HG03460 (cell line): Measurements from ENCODE around the gene TRPV3.
"Not testable (repeated sequence)": the region's sequence is repeated elsewhere in the genome, so short reads cannot be mapped to it uniquely, and the experiment has no call there.

Experiments
- ATAC-seq: cut with Tn5 transposase; IDR thresholded peaks from one replicate; pipeline ENCODE4 v1.9.1; 2021; ENCODE audit not compliant: unreplicated experiment

TRPV3 gene

DNA sequence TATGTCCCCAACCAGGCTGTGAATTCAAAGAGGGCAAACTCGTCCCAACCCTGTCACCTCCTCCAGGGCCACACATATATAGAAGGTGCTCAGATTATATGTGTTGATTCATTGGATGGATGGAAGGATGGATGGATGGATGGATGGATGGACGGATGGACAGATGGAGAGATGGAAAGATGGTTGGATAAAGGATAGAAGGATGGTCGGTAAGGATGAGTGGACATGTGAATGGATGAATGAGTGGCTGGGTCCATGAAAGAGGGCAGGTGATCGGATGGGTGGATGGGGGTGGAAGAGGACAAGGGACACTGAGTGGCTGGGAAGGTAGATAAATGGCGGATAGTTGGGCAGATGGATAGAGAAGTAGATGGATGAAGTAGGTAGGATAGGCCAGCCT is 30.1 kb downstream of the TRPV3 start:
- no peak for ATAC-seq

DNA sequence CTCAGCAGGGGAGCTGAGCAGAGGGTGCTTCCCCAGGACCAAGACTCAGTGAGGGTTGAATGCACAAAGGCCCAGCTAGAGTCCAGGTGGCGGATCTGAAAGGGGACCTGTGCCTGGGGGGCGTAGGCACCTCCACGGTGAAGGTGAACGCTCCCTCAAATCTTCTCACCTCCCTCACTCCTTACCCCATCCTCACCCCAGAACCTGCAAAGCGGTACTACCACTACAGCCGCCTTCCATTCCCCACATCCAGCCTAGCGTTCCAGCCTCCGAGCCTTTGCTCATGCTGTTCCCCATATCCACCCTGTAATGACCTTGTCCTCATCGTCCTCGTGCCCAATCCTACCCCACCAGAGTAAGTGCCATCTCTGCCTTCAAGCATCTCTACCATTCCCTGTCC is 30.6 kb downstream of the TRPV3 start:
- ATAC-seq, result no peak

DNA sequence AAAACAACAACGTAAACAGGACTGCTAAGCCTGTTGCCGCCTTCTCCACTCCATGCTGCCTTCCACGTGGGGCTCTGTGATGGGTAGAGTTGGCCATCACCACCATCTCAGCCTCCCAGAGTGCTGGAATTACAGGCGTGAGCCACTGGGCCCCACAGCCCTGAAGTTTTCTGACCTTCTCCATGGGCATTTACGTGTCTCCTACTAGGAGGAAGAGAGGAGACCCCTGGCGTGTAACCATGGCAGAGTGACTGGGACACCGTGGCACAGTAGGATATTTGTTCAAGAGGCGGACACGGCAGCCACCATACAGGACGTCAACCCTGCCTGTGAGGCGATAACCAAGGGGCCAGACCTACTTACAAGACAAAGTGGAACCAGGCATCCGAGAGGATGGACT is 31.1 kb downstream of the TRPV3 start:
- no peak for ATAC-seq

DNA sequence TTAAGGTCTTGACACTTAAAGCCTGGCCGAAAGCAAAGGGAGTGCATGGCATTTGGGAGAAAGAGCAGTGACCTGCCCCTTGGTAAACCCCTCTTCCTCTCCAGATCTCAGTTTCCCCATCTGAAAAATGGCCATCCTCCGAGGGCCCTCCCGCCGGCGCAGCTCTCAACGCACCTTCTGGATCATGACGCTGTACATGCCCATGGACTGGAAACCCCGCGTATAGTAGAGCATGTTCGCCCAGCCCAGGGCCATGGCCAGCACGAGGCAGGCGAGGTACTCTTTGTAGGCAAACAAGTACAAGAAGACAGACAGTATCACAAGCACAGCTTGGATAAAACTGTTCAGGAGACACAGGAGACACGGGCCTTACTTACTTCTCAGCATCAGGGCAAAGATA is 33.6 kb downstream of the TRPV3 start:
- no peak for ATAC-seq

DNA sequence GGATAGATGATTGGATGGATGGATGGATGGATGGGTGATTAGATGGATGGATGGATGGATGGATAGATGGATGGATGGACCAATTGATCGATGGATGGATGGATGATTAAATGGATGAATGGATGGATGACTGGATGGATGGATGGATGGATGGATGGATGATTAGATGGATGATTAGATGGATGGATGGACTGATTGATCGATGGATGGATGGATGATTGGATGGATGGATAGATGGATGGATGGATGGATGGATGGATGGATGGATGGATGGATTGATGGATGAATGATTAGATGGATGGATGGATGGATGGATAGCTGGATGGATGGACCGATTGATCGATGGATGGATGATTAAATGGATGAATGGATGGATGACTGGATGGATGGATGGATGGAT is 38.1 kb downstream of the TRPV3 start:
- not testable (repeated sequence) for ATAC-seq

DNA sequence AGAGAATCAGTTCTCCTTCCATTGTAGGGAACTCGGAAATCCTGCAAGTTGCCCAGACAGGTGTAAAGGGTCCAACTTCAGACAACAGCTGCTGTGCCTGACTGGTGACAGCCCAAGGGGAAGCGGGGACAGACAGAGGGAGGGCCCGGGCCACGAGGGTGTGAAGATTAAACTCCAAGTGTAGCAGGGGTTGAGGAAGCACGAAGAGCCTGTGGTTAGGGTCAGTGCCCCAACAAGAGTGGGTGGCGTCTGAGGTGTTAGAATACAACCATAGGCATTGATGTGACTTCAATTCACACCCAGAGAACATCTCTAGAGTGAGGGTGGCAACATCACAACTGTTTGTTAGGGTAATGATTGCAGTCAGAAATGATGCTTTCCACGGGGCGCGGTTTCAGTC is 42.7 kb downstream of the TRPV3 start:
- ATAC-seq, result no peak

DNA sequence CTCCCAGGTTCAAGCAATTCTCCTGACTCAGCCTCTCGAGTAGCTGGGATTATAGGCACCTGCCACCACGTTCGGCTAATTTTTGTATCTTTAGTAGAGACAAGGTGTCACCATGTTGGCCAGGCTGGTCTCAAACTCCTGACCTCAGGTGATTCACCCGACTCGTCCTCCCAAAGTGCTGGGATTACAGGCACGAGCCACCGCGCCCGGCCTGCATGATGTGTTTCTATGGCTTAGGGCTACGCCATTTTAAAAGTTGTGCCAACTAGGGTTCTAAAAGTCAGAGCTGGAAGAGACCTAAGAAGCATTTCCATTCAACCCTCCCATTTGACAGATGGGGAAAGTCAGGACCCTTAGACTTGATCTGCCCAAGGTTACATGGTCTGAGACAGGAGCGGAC is 43.4 kb downstream of the TRPV3 start:
- ATAC-seq, result not testable (repeated sequence)

DNA sequence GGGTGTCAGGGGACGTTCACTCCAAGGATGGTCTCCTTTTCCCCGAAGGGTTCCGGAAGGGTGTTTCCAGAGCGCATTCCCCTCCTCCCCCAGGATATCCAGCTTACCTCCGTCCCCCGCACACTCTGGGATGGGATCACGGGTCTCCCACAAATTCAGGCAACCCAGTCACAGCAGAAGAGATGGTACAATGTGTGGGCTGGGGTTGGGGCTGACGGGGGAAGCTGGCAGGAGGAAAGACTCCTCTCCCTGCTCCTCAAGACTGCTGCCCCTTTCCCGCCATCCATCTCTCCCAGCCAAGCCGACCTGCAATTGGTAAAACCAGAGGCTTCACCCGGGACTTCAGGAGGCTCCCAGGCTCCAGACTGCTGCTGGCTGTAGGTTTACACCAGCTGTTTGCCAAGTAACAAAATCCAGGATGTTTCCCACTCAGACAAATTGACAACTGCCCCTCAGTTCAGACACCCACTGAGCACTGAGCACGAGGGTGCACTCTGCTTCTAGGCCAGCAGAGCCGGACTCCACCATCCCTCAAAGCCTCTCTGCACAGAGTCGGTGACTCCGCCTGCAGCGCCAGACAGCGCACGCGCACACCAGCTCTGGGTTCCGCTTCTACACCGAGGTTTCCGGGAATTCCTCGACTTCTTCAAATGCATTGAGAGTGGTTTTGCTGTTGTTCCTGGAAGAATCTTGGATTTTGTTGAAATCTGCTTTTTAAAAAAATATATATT is 44.1 kb downstream of the TRPV3 start:
- ATAC-seq, result no peak

DNA sequence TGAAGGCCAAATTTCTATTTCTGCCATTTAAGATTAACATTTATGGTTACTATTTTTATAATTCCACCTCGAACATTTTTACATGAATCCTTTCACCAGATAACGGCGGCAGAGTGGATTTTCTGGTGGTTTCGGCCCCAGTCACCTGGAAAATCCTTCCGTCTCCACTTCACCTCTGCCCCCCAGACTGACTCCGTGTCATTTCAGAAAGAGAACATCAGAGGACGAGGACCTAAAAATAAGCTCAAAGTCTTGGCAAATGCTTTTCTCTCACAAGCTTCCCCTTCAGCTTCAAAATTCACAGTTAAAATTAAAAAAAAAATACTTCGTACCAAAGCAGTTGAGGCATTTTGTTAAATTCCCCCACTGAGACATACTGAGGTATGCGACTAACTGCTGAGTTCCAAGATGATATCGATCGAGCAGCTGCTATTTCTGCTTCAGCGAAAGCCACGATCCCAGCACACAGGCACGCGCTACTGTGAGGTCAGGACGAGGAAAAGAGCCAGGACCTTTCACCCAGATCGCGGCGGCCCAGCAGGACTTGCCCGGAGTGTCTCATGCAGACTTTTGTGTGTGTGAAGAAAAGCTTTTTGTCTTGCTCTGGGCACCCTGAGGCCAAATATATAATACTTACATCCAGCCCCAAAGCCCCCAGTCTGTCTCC is 45.0 kb downstream of the TRPV3 start:
- no peak for ATAC-seq

DNA sequence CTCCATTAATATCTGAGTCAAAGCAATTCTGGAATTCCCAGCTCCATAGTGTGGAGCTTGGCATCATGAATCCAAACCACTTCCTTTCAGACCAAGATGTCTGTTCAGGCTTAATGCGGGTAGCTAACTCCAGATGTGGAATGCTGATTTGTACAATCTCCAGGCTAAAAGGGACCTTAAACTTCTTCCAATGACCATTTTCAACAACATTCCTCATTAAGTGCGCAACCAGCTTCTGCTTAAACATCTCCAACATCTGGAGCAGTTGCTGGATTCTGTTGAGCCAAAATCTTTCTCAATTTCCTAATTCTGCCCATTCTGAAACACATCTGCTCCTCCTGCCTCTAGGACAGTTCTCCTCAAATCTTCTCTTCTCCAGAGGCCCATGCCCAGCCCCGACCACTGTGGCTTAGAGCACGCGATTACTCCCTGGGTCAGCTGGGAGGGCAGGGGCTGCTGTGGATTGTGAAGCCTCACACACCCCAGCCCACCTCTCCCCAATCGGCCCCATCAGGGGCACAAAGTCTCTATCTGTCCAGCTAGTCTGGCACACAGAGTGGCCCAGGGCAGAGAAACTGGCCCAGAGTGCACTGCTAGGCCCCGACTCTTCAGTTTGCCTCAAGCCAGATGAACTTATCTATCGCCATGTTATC is 45.6 kb downstream of the TRPV3 start:
- ATAC-seq, result no peak

DNA sequence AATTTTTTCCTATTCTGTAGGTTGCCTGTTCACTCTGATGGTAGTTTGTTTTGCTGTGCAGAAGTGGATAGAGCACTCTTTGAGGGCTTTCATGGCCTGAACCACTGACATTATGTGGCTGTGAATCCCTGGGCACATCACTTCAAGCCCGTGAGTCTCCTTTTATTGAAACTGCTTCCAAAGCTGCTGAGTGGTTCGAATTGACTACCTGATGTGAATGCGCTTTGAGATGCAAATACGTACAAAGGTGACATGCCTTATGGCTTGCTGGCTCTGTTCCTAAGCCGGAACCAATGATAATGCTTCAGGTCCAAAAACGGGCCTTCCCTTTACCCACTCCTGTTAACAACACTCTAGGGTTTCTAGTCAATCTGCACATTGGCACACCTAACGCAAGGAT is 47.5 kb downstream of the TRPV3 start:
- ATAC-seq, result no peak

DNA sequence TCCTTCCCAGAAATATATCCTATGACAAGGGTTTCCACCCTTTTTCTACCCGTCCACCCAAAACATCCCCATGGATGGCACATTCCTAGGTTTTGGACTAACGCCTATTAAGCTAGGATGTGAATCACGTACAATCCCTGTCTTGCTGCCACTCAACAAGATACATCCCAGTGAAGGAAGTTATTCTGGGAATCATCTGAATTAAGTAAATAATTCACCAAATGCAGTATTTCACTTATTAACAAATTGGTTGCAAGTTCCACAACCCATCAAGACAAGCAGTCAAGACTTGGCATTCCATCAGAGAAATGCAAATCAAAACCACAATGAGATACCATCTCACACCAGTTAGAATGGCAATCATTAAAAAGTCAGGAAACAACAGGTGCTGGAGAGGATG is 49.7 kb downstream of the TRPV3 start:
- no peak for ATAC-seq

DNA sequence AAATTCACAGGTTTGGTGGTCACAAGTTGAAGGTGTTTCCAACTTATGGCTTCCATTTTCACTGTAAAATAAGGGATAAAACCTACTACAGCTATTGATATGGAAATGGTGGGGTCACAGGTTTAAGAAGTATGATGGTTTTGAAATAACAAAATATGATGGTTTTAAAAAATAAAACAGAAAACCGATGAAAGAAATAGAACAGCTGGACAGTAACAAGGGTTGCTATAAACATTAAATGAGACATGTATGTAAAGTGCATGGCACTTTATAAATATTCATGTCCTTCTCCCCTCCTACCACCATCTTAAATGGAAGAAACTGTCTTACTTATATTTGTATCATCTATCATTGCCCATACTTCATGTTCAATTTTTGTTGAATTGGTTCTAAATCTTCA is 50.5 kb downstream of the TRPV3 start:
- no peak for ATAC-seq

DNA sequence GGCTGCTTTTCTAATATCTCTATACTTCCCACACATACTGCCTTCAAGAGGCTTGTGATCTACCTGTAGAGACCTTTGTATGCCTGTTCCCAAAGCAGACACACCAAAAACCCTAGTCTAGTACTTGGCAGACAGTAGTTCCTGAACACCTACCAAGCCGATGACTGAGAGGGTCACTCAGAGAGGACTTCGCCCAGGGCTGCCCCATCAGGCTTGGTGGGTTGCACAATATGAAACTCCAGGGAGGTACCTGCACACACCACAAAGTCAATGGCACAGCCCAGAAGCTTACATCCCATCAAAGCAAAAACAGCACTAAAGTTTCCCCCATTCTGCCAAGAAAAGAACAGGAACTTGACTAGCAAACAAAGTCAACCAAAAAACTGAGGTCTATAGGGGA is 51.6 kb downstream of the TRPV3 start:
- no peak for ATAC-seq

DNA sequence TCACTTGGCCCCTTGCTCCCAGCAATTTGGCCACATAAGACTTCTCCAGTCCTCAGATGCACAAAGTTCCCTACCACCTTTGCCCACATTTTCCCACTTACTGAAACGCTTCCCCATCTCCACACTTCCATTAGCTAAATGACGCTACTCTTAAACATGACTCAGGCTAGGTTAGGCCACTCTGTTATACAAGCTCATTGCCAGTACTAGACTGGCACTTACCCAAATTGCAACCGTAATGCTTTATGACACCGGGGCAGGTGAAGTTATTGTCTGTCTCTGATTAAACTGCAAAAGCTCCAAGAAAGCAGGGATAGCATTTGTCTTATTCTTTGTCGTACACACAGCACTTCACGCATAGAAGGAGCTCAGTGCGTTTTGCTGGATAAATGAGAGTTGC is 52.6 kb downstream of the TRPV3 start:
- no peak for ATAC-seq

DNA sequence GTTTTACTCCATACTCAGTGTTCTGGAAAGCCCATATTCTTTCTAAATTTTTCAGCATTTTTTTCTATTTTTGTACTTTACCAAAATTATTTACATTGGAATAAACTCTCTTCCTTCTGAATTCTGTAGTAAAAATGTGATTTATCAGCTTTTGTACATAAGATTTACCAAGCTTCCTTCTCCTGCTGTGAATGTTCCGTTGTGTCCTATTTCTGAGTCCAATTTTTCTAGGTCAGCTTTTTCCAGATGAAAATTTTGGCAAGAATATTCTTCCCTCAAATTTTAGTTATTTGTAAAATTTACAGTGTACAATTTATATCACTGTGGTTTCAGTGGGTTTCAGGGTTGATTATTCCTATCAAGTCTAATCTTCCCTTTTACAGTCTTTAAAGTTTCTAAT is 54.3 kb downstream of the TRPV3 start:
- no peak for ATAC-seq

DNA sequence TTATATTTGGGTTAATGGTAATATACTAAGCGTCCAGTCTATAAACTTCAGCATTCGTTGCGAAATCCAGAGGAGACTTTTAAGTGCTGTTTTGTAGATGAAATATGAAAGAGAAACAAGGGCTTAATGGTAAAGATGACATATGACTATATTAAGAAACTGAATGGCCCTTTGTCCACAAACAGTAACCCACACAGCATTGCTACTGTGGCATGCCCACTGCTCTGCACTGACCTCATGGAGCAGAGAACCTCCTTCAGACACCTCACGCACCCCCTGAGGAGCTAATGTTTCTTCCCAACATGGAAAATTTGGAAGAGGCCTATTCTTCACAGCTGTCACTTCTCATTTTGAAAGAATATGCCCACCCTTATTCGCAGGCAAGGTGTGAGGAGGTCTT is 55.1 kb downstream of the TRPV3 start:
- no peak for ATAC-seq

DNA sequence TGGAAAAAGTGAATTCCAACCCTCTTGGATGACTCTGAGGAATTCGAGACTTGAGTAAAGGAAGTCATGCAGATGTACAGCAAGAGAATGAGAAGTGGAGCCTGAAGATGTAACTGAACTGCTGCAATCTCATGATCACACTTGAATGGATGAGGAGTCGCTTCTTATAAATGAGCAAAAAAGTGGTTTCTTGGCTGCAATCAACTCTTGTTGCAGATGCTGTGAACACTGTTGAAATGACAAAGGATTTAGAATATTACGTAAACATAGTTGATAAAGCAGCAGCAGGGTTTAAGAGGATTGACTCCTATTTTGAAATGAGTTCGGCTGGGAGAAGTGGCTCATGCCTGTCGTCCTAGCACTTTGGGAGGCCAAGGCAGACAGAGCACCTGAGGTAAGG is 56.3 kb downstream of the TRPV3 start:
- no peak for ATAC-seq

DNA sequence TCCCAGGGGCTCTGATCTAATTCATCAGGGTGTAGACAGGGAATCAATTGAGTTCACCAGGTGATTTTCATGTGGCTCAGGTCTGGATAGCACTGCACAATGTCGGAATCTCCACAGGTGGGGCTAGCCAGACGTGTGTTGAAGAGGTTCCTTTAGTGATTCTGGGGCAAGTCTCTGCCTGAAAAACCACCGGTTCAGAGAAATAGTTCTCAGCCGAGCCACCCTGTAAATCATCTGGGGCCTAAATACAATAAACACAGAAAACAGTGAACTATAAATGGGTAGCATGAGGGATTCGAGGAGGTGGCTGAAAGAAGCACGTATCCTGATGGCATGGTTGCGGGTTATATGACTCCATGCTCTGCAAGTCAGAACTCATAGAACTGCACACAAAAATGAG is 60.5 kb downstream of the TRPV3 start:
- no peak for ATAC-seq

DNA sequence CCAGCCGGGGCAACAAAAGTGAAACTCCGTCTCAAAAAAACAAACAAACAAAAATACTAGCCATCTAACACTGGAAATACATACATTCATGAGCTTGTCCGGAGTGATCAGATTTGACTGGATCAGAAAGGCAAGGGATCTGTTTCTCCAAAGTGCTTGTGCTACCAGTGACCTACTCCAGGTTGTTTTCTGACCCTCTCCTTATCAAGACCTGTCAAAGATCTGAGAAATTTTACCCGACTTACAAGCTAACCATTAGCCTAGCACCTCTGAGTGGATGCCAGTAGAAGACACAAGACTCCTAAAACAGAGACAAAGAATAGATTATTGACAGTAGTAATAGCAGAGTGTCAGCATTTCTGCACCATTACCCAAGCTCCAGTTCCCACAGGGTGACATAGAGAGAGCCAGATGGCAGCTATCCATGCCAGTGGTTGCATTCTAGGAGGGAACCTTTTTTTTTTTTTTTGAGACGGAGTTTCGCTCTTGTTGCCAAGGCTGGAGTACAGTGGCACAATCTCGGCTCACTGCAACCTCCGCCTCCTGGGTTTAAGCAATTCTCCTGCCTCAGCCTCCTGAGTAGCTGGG is 72.0 kb downstream of the TRPV3 start:
- ATAC-seq, result no peak

DNA sequence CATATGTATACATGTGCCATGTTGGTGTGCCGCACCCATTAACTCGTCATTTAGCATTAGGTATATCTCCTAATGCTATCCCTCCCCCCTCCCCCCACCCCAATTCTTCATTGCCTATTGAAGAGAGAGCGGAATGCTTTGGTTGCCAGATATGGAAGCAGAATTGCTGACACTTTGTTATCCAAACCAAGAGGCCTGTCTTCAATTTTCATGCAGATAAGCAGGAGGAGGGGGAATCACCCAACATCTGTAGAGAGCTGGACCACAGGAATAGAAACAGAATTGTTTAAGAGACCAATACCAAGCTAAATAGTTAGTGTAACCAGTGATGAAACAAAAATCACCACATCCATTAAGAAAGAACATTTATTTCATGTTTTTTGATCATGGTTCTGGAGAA is 74.8 kb downstream of the TRPV3 start:
- no peak for ATAC-seq

DNA sequence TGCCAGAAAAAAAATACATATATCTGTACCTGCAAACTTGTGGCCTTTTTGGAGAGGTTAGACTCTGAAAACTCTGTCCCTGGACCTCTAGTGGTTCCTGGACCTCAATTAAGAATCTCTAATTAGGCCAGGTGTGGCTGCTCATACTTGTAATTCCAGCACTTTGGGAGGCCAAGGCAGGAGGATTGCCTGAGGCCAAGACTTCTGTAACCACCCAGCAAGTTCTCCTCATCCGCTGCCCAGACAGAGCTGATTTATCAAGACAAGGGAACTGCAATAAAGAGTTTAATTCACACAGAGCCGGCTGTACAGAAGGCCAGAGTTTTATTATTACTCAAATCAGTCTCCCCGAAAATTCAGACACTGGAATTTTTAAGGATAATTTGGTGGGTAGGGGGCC is 77.6 kb downstream of the TRPV3 start:
- no peak for ATAC-seq
